Fibroblast of pulmonary artery (primary cell): ENCODE results near the gene RNF169.

Experiments used
- DNase-seq: peaks from one replicate; pipeline ENCODE4 v3.0.0-alpha.2; 2010; ENCODE audit warnings: low read depth
- H3K4me3 ChIP-seq: replicated peaks from 2 replicates; pipeline ENCODE4 v1.5.1; 2011; ENCODE audit warnings: low read depth, mild to moderate bottlenecking, control low read depth, low read length, moderate library complexity
- CTCF ChIP-seq: IDR thresholded peaks from 2 replicates; pipeline ENCODE4 v1.5.1; 2011; ENCODE audit warnings: mild to moderate bottlenecking, control low read depth, low read length, inconsistent platforms; ENCODE audit errors: missing control alignments

The RNF169 gene

DNA sequence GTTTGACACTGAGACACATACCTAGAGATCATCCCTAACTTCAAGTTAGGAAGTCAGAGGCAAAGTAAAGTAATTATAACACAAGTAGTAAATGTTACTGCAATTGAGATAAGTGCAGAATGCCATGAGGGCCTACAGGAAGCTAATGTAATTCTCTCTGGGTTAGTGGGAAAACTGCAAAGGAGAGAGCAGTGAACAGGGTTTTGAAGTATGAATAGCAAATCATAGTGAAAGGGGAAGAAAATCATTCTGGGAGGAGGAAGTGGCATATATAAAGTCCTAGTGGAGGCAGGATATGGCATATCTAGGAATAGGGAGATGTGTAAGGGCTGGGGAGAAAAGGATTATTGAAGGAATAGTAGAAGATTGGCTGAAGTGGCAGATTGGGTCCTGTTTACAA lies 27.9 kb downstream of the RNF169 start:
- no peak for DNase-seq
- no peak overlapping the region for H3K4me3 ChIP-seq
- TF ChIP-seq CTCF, result no peak

GRCh38 chr11:74777038-74777437 lies 28.4 kb downstream of the RNF169 start:
- H3K4me3 ChIP-seq, result no peak overlapping the region
- no peak for TF ChIP-seq CTCF
- DNase-seq, result no peak

DNA sequence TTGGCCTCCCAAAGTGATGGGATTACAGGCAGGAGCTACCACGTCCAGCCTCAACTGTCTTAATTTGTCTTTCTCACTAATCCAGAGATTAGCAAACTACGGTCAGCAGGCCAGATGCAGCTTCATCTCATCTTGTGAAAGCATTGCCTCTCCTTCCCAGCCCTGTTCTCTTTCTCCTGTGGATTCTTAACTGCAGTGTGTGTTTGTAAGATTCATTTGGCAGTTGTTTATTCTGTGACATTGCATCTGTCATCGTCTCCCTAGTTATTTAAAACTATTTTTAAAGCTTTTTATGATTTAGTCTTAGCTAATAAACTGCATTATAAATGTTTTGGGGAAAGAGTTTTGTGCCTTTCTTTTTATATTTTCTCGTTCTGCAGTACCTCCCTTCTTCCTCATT lies 29.2 kb downstream of the RNF169 start:
- no peak for TF ChIP-seq CTCF
- H3K4me3 ChIP-seq, result no peak overlapping the region
- DNase-seq, result no peak

- no peak for TF ChIP-seq CTCF
- H3K4me3 ChIP-seq, result no peak overlapping the region
- no peak for DNase-seq
Observed at GRCh38 chr11:74778581-74778980, 29.9 kb downstream of the RNF169 start.

DNA sequence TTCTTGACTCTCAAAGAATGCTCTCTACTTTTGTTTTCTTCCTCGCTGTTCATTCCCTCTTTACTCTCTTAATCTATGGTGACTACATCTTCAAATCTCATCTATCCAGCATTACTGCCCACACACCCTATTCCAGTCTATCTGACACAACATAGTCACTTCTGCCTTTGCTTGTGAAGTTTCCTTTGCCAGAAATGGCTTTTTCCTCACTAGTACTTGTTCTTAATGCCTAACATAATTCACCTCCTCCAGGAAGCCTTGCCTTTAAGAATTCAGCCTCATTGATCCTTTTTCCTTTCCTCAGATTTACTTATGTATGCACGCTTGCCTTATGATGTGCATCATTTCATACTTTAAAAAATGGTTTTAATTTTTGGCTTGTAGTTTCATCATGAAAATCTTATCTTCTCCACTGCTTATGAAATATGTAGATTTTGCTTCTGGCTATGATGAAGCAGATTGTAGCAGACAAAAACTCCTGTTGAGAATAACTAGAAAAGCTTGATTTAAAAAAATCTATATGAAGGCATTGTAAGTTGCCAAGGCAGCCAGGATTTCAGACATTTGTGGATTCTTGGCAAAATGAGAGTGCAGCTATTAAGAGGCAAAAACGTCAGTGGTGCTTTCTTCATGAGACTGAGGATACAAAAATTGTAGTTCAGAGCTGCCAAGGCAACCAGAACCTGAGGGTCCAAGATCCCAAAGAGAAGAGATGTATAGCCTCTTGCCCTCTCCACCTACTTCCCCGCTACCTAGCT lies 31.8 kb downstream of the RNF169 start:
- DNase-seq, result peak; percentile 26
- H3K4me3 ChIP-seq, result no peak overlapping the region
- no peak for TF ChIP-seq CTCF

- DNase-seq, result peak; percentile 44
- no peak for TF ChIP-seq CTCF
- H3K4me3 ChIP-seq, result no peak overlapping the region
Observed at GRCh38 chr11:74783241-74783871, 34.7 kb downstream of the RNF169 start.

DNA sequence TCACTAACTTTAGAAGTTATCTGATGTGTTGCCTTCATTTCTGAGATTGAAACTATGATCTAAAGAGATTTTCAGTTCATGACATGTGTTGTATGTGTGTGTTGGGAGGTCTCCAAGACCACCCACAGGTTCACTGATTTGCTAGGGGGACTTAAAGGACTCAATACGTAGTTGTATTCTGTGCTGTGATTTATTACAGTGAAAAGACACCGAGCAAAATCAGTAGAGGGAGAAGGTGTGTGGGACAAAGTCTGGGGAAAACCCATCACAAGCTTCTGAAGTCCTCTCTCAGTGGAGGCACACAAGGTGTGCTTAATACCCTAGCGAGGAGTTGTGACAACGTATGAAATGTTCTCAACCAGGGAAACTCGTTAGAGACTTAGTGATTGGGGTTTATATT lies 35.6 kb downstream of the RNF169 start:
- no peak for TF ChIP-seq CTCF
- no peak overlapping the region for H3K4me3 ChIP-seq
- DNase-seq, result no peak
